Measurements from ENCODE around the gene LMAN2.

GRCh38 chr5:177333420-177334154, 17.9 kb downstream of the LMAN2 start:
- TF ChIP-seq, protein P1, sequence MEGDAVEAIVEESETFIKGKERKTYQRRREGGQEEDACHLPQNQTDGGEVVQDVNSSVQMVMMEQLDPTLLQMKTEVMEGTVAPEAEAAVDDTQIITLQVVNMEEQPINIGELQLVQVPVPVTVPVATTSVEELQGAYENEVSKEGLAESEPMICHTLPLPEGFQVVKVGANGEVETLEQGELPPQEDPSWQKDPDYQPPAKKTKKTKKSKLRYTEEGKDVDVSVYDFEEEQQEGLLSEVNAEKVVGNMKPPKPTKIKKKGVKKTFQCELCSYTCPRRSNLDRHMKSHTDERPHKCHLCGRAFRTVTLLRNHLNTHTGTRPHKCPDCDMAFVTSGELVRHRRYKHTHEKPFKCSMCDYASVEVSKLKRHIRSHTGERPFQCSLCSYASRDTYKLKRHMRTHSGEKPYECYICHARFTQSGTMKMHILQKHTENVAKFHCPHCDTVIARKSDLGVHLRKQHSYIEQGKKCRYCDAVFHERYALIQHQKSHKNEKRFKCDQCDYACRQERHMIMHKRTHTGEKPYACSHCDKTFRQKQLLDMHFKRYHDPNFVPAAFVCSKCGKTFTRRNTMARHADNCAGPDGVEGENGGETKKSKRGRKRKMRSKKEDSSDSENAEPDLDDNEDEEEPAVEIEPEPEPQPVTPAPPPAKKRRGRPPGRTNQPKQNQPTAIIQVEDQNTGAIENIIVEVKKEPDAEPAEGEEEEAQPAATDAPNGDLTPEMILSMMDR (IDR thresholded peaks at IDR 0.05 in 2 of 3, conservative IDR thresholded peaks at IDR 0.05 in 1 of 3; ENCODE audit: borderline replicate concordance in 1 of 3, insufficient read depth in 1 of 3, low read depth in 2 of 3, low read length in 2 of 3) = no peak
- no peak for TF ChIP-seq SP1 (IDR thresholded peaks at IDR 0.05; ENCODE audit: low read depth)
- TF ChIP-seq, protein P2, sequence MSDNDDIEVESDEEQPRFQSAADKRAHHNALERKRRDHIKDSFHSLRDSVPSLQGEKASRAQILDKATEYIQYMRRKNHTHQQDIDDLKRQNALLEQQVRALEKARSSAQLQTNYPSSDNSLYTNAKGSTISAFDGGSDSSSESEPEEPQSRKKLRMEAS (IDR thresholded peaks at IDR 0.05) = no peak
- no peak for TF ChIP-seq EZH2phosphoT487 (IDR thresholded peaks at IDR 0.05; ENCODE audit: borderline replicate concordance)
- no peak for TF ChIP-seq TCF7L2 (IDR thresholded peaks at IDR 0.05; ENCODE audit: borderline replicate concordance, extremely low read depth, insufficient read depth, insufficient read length)
- TF ChIP-seq JUND (IDR thresholded peaks at IDR 0.05) = no peak
- TF ChIP-seq EZH2 (IDR thresholded peaks at IDR 0.05) = no peak
- no peak for TF ChIP-seq POLR2A (IDR thresholded peaks at IDR 0.05; ENCODE audit: borderline replicate concordance, extremely low read depth, insufficient read depth, insufficient read length)
- TF ChIP-seq POLR2AphosphoS5 (IDR thresholded peaks at IDR 0.05; ENCODE audit: low read depth, low read length) = no peak
